ENCODE results near the gene NCR1.
"Not testable (repeated sequence)": the region's sequence is repeated elsewhere in the genome, so short reads cannot be mapped to it uniquely, and the experiment has no call there.

Gene NCR1

DNA sequence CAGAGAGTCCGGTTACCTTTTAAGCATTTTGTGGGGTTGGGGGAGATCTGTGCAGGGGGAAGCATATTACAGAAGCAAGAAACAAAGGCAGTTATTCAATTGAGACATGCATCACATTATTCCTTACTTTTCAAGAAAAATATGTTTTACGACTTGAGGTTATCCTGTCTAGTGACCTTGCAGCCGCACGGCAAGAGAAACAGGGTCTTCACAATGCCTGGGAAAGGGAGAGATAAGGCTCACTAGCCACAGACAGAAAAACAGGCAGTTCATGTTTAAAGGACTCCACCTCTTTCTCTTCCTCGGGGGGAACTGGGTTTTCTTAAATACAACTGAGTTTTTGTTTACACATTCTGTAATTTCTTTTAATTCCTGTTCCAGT lies 536 bp upstream of the NCR1 start:
- TF ChIP-seq ZNF565 (CRISPR knock-in tag; conservative IDR thresholded peaks at IDR 0.05; ENCODE audit: low read depth): no peak
- no peak for TF ChIP-seq POU6F1 (CRISPR knock-in tag; IDR thresholded peaks at IDR 0.05; ENCODE audit: borderline replicate concordance, low read depth)
- TF ChIP-seq ZFP3 (CRISPR knock-in tag; IDR thresholded peaks at IDR 0.05): no peak
- TF ChIP-seq ESRRG (CRISPR knock-in tag; IDR thresholded peaks at IDR 0.05): no peak
- TF ChIP-seq TSHZ2 (CRISPR knock-in tag; IDR thresholded peaks at IDR 0.05): no peak
- TF ChIP-seq TOX (CRISPR knock-in tag; IDR thresholded peaks at IDR 0.05; ENCODE audit: borderline replicate concordance): no peak
- no peak for TF ChIP-seq SNAI2 (CRISPR knock-in tag; IDR thresholded peaks at IDR 0.05)
- TF ChIP-seq ARNTL (CRISPR knock-in tag; IDR thresholded peaks at IDR 0.05; ENCODE audit: borderline replicate concordance, low read depth): no peak
- no peak for TF ChIP-seq ZFP30 (CRISPR knock-in tag; IDR thresholded peaks at IDR 0.05)
- no peak for TF ChIP-seq PATZ1 (CRISPR knock-in tag; IDR thresholded peaks at IDR 0.05; ENCODE audit: borderline replicate concordance)
- ATAC-seq: no peak

DNA sequence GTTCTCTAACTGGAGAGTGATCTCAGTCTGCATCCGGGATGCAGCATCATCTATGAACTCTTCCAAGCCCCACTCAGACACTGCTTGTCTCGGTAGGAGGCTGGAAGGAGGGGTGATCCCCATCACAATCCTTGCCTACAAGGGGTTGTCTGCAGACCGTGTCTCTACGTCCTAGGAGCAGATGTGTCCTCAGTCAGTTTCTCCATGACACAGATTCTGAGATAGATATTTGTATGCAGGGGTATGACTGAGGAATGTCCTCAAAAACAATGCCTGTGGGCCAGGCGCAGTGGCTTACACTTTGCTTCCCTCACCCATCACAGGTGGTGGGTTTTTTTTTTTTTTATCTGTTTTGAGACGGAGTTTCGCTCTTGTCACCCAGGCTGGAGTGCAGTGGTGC lies 871 bp downstream of the NCR1 start:
- ATAC-seq: no peak
- TF ChIP-seq ZFP3 (CRISPR knock-in tag; IDR thresholded peaks at IDR 0.05) (no peak), BACH2 (CRISPR knock-in tag; IDR thresholded peaks at IDR 0.05; ENCODE audit: borderline replicate concordance) (no peak), ARNTL (CRISPR knock-in tag; IDR thresholded peaks at IDR 0.05; ENCODE audit: borderline replicate concordance, low read depth) (no peak), TCF4 (CRISPR knock-in tag; IDR thresholded peaks at IDR 0.05; ENCODE audit: borderline replicate concordance) (no peak), POU6F1 (CRISPR knock-in tag; IDR thresholded peaks at IDR 0.05; ENCODE audit: borderline replicate concordance, low read depth) (no peak), TOX (CRISPR knock-in tag; IDR thresholded peaks at IDR 0.05; ENCODE audit: borderline replicate concordance) (no peak), CSRNP3 (CRISPR knock-in tag; IDR thresholded peaks at IDR 0.05) (no peak), CSDC2 (CRISPR knock-in tag; IDR thresholded peaks at IDR 0.05) (no peak), OSR1 (CRISPR knock-in tag; IDR thresholded peaks at IDR 0.05) (no peak)

- not testable (repeated sequence) for ATAC-seq
Measured at GRCh38 chr19:54907899-54908298, 2.0 kb downstream of the NCR1 start.

- no peak for ATAC-seq
- TF ChIP-seq PATZ1 (CRISPR knock-in tag; IDR thresholded peaks at IDR 0.05; ENCODE audit: borderline replicate concordance) (no peak), TOX (CRISPR knock-in tag; IDR thresholded peaks at IDR 0.05; ENCODE audit: borderline replicate concordance) (no peak), ZNF565 (CRISPR knock-in tag; conservative IDR thresholded peaks at IDR 0.05; ENCODE audit: low read depth) (no peak), BACH2 (CRISPR knock-in tag; IDR thresholded peaks at IDR 0.05; ENCODE audit: borderline replicate concordance) (no peak), OSR1 (CRISPR knock-in tag; IDR thresholded peaks at IDR 0.05) (no peak), ARNTL (CRISPR knock-in tag; IDR thresholded peaks at IDR 0.05; ENCODE audit: borderline replicate concordance, low read depth) (no peak), ESRRG (CRISPR knock-in tag; IDR thresholded peaks at IDR 0.05) (no peak), ZNF8 (CRISPR knock-in tag; IDR thresholded peaks at IDR 0.05) (no peak), PPARA (CRISPR knock-in tag; IDR thresholded peaks at IDR 0.05; ENCODE audit: borderline replicate concordance) (no peak), GLIS3 (CRISPR knock-in tag; IDR thresholded peaks at IDR 0.05) (no peak), TCF4 (CRISPR knock-in tag; IDR thresholded peaks at IDR 0.05; ENCODE audit: borderline replicate concordance) (no peak), CSRNP3 (CRISPR knock-in tag; IDR thresholded peaks at IDR 0.05) (no peak), ISL1 (CRISPR knock-in tag; IDR thresholded peaks at IDR 0.05) (no peak), CSDC2 (CRISPR knock-in tag; IDR thresholded peaks at IDR 0.05) (no peak), RARB (CRISPR knock-in tag; IDR thresholded peaks at IDR 0.05) (no peak), SNAI2 (CRISPR knock-in tag; IDR thresholded peaks at IDR 0.05) (no peak), ZFP3 (CRISPR knock-in tag; IDR thresholded peaks at IDR 0.05) (no peak)
Measured at GRCh38 chr19:54916822-54917221, 10.9 kb downstream of the NCR1 start.

All from SK-N-SH treated with all-trans-retinoic acid at 6 μM for 48 hours (cell line).